ENCODE results near the gene TANGO6.

The TANGO6 gene

GRCh38 chr16:68843482-68844210 is at the start of gene TANGO6:
TSS of gene TANGO6 (plus strand) at chr16:68843531. CDS start at chr16:68843618, 87 bp downstream.
- Mint-ChIP-seq H3K27ac (peak within 1 kb of the TSS; percentile 88), H3K4me1 (ENCODE audit: low read depth) (peaks cover 23% of the 10 kb centered on the region), H3K27me3 (peaks cover 18% of the 10 kb centered on the region), H3K36me3 (ENCODE audit: low read depth) (peaks cover 10% of the 10 kb centered on the region), H3K9me3 (no peaks in the 10 kb centered on the region), H3K4me3 (peak within 1 kb of the TSS; percentile 93)
- intact Hi-C loops (cut with micrococcal nuclease): no loop called here

- no peak overlapping the region for H3K4me3 Mint-ChIP-seq
- intact Hi-C loops (cut with micrococcal nuclease): no loop called here
- no peaks in the 10 kb centered on the region for H3K4me1 Mint-ChIP-seq (ENCODE audit: low read depth)
- H3K36me3 Mint-ChIP-seq (ENCODE audit: low read depth): no peaks in the 10 kb centered on the region
- no peak overlapping the region for H3K27ac Mint-ChIP-seq
- no peaks in the 10 kb centered on the region for H3K9me3 Mint-ChIP-seq
- H3K27me3 Mint-ChIP-seq: peaks cover 5% of the 10 kb centered on the region
Observed at GRCh38 chr16:68798398-68798797, 44.9 kb upstream of the TANGO6 start.

- Mint-ChIP-seq H3K4me3 (no peak overlapping the region), H3K9me3 (no peaks in the 10 kb centered on the region), H3K27me3 (peaks cover 15% of the 10 kb centered on the region), H3K36me3 (ENCODE audit: low read depth) (no peaks in the 10 kb centered on the region), H3K4me1 (ENCODE audit: low read depth) (no peaks in the 10 kb centered on the region), H3K27ac (no peak overlapping the region)
- intact Hi-C loops (cut with micrococcal nuclease): loop anchor here (1.0 kb wide), 1 partner anchor 96 kb away; no protein-coding TSS in a partner anchor
Observed at GRCh38 chr16:68800257-68800875, 43.0 kb upstream of the TANGO6 start.

- no peak overlapping the region for H3K27ac Mint-ChIP-seq
- no peak overlapping the region for H3K4me3 Mint-ChIP-seq
Observed at GRCh38 chr16:68802190-68802589, 41.1 kb upstream of the TANGO6 start.

GRCh38 chr16:68806422-68806821 is 36.9 kb upstream of the TANGO6 start:
- intact Hi-C loops (cut with micrococcal nuclease): no loop called here
- Mint-ChIP-seq H3K9me3 (no peaks in the 10 kb centered on the region), H3K4me1 (ENCODE audit: low read depth) (no peaks in the 10 kb centered on the region), H3K36me3 (ENCODE audit: low read depth) (no peaks in the 10 kb centered on the region), H3K4me3 (no peak overlapping the region), H3K27ac (no peak overlapping the region), H3K27me3 (peaks cover 22% of the 10 kb centered on the region)

More at GRCh38 chr16:68802190-68802589, 41.1 kb upstream of the TANGO6 start:
- Mint-ChIP-seq H3K4me1 (ENCODE audit: low read depth) (no peaks in the 10 kb centered on the region), H3K36me3 (ENCODE audit: low read depth) (no peaks in the 10 kb centered on the region), H3K27me3 (peaks cover 20% of the 10 kb centered on the region), H3K9me3 (no peaks in the 10 kb centered on the region)
- intact Hi-C loops (cut with micrococcal nuclease): no loop called here

GRCh38 chr16:68806981-68807380 is 36.4 kb upstream of the TANGO6 start:
- H3K27ac Mint-ChIP-seq: no peak overlapping the region
- no peak overlapping the region for H3K4me3 Mint-ChIP-seq
- intact Hi-C loops (cut with micrococcal nuclease): no loop called here
- H3K4me1 Mint-ChIP-seq (ENCODE audit: low read depth): no peaks in the 10 kb centered on the region
- H3K27me3 Mint-ChIP-seq: peaks cover 24% of the 10 kb centered on the region
- H3K36me3 Mint-ChIP-seq (ENCODE audit: low read depth): no peaks in the 10 kb centered on the region
- no peaks in the 10 kb centered on the region for H3K9me3 Mint-ChIP-seq

- no peaks in the 10 kb centered on the region for H3K4me1 Mint-ChIP-seq (ENCODE audit: low read depth)
- H3K4me3 Mint-ChIP-seq: no peak overlapping the region
- H3K36me3 Mint-ChIP-seq (ENCODE audit: low read depth): no peaks in the 10 kb centered on the region
- no peaks in the 10 kb centered on the region for H3K9me3 Mint-ChIP-seq
- peaks cover 17% of the 10 kb centered on the region for H3K27me3 Mint-ChIP-seq
- intact Hi-C loops (cut with micrococcal nuclease): no loop called here
- H3K27ac Mint-ChIP-seq: no peak overlapping the region
Observed at GRCh38 chr16:68814516-68814915, 28.8 kb upstream of the TANGO6 start.

- H3K9me3 Mint-ChIP-seq: peaks cover 6% of the 10 kb centered on the region
Observed at GRCh38 chr16:68823401-68824135, 19.8 kb upstream of the TANGO6 start.

GRCh38 chr16:68825427-68825826 is 17.9 kb upstream of the TANGO6 start:
- H3K9me3 Mint-ChIP-seq: peaks cover 6% of the 10 kb centered on the region
- peaks cover 23% of the 10 kb centered on the region for H3K27me3 Mint-ChIP-seq
- H3K4me1 Mint-ChIP-seq (ENCODE audit: low read depth): peaks cover 2% of the 10 kb centered on the region
- H3K27ac Mint-ChIP-seq: no peak overlapping the region
- H3K4me3 Mint-ChIP-seq: no peak overlapping the region
- no peaks in the 10 kb centered on the region for H3K36me3 Mint-ChIP-seq (ENCODE audit: low read depth)
- intact Hi-C loops (cut with micrococcal nuclease): no loop called here

More at GRCh38 chr16:68823401-68824135, 19.8 kb upstream of the TANGO6 start:
- intact Hi-C loops (cut with micrococcal nuclease): no loop called here
- Mint-ChIP-seq H3K4me3 (no peak overlapping the region), H3K27ac (no peak overlapping the region), H3K4me1 (ENCODE audit: low read depth) (no peaks in the 10 kb centered on the region), H3K27me3 (peaks cover 21% of the 10 kb centered on the region), H3K36me3 (ENCODE audit: low read depth) (no peaks in the 10 kb centered on the region)

GRCh38 chr16:68826652-68827051 is 16.7 kb upstream of the TANGO6 start:
- peaks cover 12% of the 10 kb centered on the region for H3K4me1 Mint-ChIP-seq (ENCODE audit: low read depth)
- H3K9me3 Mint-ChIP-seq: peaks cover 6% of the 10 kb centered on the region
- intact Hi-C loops (cut with micrococcal nuclease): no loop called here
- H3K4me3 Mint-ChIP-seq: no peak overlapping the region
- H3K27ac Mint-ChIP-seq: no peak overlapping the region
- H3K27me3 Mint-ChIP-seq: peaks cover 21% of the 10 kb centered on the region
- no peaks in the 10 kb centered on the region for H3K36me3 Mint-ChIP-seq (ENCODE audit: low read depth)

- H3K4me1 Mint-ChIP-seq (ENCODE audit: low read depth): peaks cover 25% of the 10 kb centered on the region
Observed at GRCh38 chr16:68833251-68833650, 10.1 kb upstream of the TANGO6 start.

GRCh38 chr16:68834550-68834949 is 8.8 kb upstream of the TANGO6 start:
- no peaks in the 10 kb centered on the region for H3K9me3 Mint-ChIP-seq
- no peak overlapping the region for H3K4me3 Mint-ChIP-seq
- H3K4me1 Mint-ChIP-seq (ENCODE audit: low read depth): peaks cover 25% of the 10 kb centered on the region
- H3K27me3 Mint-ChIP-seq: peaks cover 16% of the 10 kb centered on the region
- no peaks in the 10 kb centered on the region for H3K36me3 Mint-ChIP-seq (ENCODE audit: low read depth)
- H3K27ac Mint-ChIP-seq: no peak overlapping the region
- intact Hi-C loops (cut with micrococcal nuclease): no loop called here

More at GRCh38 chr16:68833251-68833650, 10.1 kb upstream of the TANGO6 start:
- H3K27ac Mint-ChIP-seq: no peak overlapping the region
- no peaks in the 10 kb centered on the region for H3K36me3 Mint-ChIP-seq (ENCODE audit: low read depth)
- intact Hi-C loops (cut with micrococcal nuclease): no loop called here
- H3K4me3 Mint-ChIP-seq: no peak overlapping the region
- H3K27me3 Mint-ChIP-seq: peaks cover 19% of the 10 kb centered on the region
- H3K9me3 Mint-ChIP-seq: no peaks in the 10 kb centered on the region

GRCh38 chr16:68835970-68836369 is 7.4 kb upstream of the TANGO6 start:
- Mint-ChIP-seq H3K9me3 (no peaks in the 10 kb centered on the region), H3K4me3 (no peak overlapping the region), H3K36me3 (ENCODE audit: low read depth) (no peaks in the 10 kb centered on the region), H3K4me1 (ENCODE audit: low read depth) (peaks cover 19% of the 10 kb centered on the region), H3K27me3 (peaks cover 22% of the 10 kb centered on the region), H3K27ac (no peak overlapping the region)
- intact Hi-C loops (cut with micrococcal nuclease): no loop called here

GRCh38 chr16:68839831-68840230 is 3.5 kb upstream of the TANGO6 start:
- intact Hi-C loops (cut with micrococcal nuclease): no loop called here
- H3K27me3 Mint-ChIP-seq: peaks cover 25% of the 10 kb centered on the region
- H3K4me3 Mint-ChIP-seq: no peak overlapping the region
- H3K9me3 Mint-ChIP-seq: no peaks in the 10 kb centered on the region
- H3K36me3 Mint-ChIP-seq (ENCODE audit: low read depth): peaks cover 10% of the 10 kb centered on the region
- H3K4me1 Mint-ChIP-seq (ENCODE audit: low read depth): peaks cover 13% of the 10 kb centered on the region
- no peak overlapping the region for H3K27ac Mint-ChIP-seq

All from dendritic cell treated with granulocyte-macrophage colony-stimulating factor and Interleukin-4, amounts not matched to agents 40 ng/mL and 50 ng/mL, for 4 days (primary cell).